HepG2 (cell line): ENCODE results near the gene P4HB. TPM values are rescaled to one million over a fixed set of nuclear protein-coding genes. Genes with fewer than 3 reads are reported as not detected.

Source experiments
- CAMTA2 ChIP-seq: sonication (generic); formaldehyde crosslinking; IDR thresholded peaks from 2 replicates; pipeline ENCODE4 v1.4.0; 2020; ENCODE audit warnings: mild to moderate bottlenecking, missing genetic modification reagents, borderline replicate concordance
- HMG20A ChIP-seq: IDR thresholded peaks from 2 replicates; pipeline ENCODE4 v1.6.1; 2016; ENCODE audit warnings: borderline replicate concordance
- HNF4A ChIP-seq: sonication (generic); formaldehyde crosslinking; IDR thresholded peaks from 2 replicates; pipeline ENCODE4 v1.4.0; 2020; ENCODE audit warnings: missing genetic modification reagents
- MTF2 ChIP-seq: sonication (generic); formaldehyde crosslinking; IDR thresholded peaks from 2 replicates; pipeline ENCODE4 v1.5.0; 2020; ENCODE audit warnings: missing genetic modification reagents, borderline replicate concordance
- PLRG1 ChIP-seq: fragments of 450-650 bp; conservative IDR thresholded peaks from 2 replicates; pipeline ENCODE4 v1.6.1; 2016
- POLR2G ChIP-seq: fragments of 200-400 bp; formaldehyde crosslinking; IDR thresholded peaks from 2 replicates; pipeline ENCODE4 v1.6.1; 2018; ENCODE audit warnings: mild to moderate bottlenecking, low read depth, low read length, moderate library complexity
- ZNF12 ChIP-seq: sonication (generic); formaldehyde crosslinking; IDR thresholded peaks from 2 replicates; pipeline ENCODE4 v1.5.0; 2020; ENCODE audit warnings: missing genetic modification reagents
- ZNF17 ChIP-seq: sonication (generic); formaldehyde crosslinking; IDR thresholded peaks from 2 replicates; pipeline ENCODE4 v1.5.0; 2020; ENCODE audit warnings: mild to moderate bottlenecking, missing genetic modification reagents
- polyA plus RNA-seq, 8 experiments: library from polyadenylated mRNA; depleted of rRNA in 3 of 8; stranded (reverse) in 7 of 8; unstranded in 1 of 8; fragments of >200 nt; fragmentation: Illumina TruSeq in 4 of 8; extraction: Trizol in 4 of 8; gene quantifications; 2 replicates each; pipeline versions ENCODE4 v1.2.1 to v1.2.3, GENCODE V29; 2011 to 2016; ENCODE audit warnings: low read depth in 4 of 8, missing spikeins in 1 of 8, mixed read lengths in 1 of 8; ENCODE audit not compliant: insufficient read depth in 1 of 8
- total RNA-seq, 5 experiments: library from RNA; depleted of rRNA; stranded (reverse); fragments of >200 nt; fragmentation: Illumina TruSeq; extraction: Trizol; gene quantifications; 2 replicates each; pipeline ENCODE4 v1.2.3, GENCODE V29; 2016; ENCODE audit warnings: low read depth in 1 of 5
- TF ChIP-seq, protein P1 (sequence below): sonication (generic); formaldehyde crosslinking; conservative IDR thresholded peaks from 2 replicates; pipeline ENCODE4 v1.4.0; 2020; ENCODE audit warnings: mild to moderate bottlenecking, missing genetic modification reagents, moderate library complexity
- TF ChIP-seq, protein P2 (sequence below): sonication (generic); formaldehyde crosslinking; IDR thresholded peaks from 2 replicates; pipeline ENCODE4 v1.8.0; 2022; ENCODE audit warnings: missing genetic modification reagents, mild to moderate bottlenecking, moderate library complexity, borderline replicate concordance
- TF ChIP-seq, protein P3 (sequence below): IDR thresholded peaks from 2 replicates; pipeline ENCODE4 v1.6.1; 2016; ENCODE audit warnings: missing compliant biosample characterization, missing genetic modification reagents, borderline replicate concordance
- TF ChIP-seq, protein P4 (sequence below): sonication (generic); formaldehyde crosslinking; IDR thresholded peaks from 2 replicates; pipeline ENCODE4 v1.4.0; 2020; ENCODE audit warnings: missing genetic modification reagents, borderline replicate concordance
- TF ChIP-seq, protein P5 (sequence below): sonication (generic); formaldehyde crosslinking; IDR thresholded peaks from 2 replicates; pipeline ENCODE4 v1.5.1; 2020; ENCODE audit warnings: mild to moderate bottlenecking, moderate library complexity, missing genetic modification reagents
- TF ChIP-seq, protein P6 (sequence below): sonication (generic); formaldehyde crosslinking; IDR thresholded peaks from 2 replicates; pipeline ENCODE4 v1.5.0; 2020; ENCODE audit warnings: missing genetic modification reagents

P4HB gene
- total and polyA plus RNA-seq, 2 of the 13 experiments (the other 11 are each of a cell fraction or from before 2014, with no cell fraction given), result 185 to 782 TPM

DNA sequence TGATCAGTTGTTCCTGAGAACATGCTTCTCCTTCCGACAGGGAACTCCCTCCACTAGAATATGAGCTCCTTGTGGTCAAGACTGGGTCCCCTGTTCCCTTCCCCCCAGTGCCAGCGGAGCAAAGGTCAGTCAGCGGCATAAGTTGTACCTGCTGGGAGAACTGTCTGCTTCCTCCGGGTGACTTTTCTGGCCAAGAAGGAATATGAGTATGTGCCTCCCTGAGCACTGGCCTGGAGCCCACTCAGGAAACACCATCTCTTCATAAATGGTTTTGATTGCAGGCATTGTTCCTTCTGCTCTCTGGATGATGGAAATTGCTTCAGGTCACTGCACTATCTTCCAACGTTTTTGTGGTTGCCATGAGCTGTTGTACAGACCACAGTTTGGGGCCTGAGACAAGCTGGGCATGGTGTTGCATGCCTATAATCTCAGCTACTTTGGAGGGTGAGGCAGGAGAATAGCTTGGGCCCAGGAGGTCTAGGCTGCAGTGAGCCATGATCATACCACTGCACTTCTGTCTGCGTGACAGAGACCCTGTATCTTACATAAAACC lies 2.9 kb upstream of the P4HB start (continued):
- TF ChIP-seq HMG20A, result no peak
- TF ChIP-seq, protein P1, sequence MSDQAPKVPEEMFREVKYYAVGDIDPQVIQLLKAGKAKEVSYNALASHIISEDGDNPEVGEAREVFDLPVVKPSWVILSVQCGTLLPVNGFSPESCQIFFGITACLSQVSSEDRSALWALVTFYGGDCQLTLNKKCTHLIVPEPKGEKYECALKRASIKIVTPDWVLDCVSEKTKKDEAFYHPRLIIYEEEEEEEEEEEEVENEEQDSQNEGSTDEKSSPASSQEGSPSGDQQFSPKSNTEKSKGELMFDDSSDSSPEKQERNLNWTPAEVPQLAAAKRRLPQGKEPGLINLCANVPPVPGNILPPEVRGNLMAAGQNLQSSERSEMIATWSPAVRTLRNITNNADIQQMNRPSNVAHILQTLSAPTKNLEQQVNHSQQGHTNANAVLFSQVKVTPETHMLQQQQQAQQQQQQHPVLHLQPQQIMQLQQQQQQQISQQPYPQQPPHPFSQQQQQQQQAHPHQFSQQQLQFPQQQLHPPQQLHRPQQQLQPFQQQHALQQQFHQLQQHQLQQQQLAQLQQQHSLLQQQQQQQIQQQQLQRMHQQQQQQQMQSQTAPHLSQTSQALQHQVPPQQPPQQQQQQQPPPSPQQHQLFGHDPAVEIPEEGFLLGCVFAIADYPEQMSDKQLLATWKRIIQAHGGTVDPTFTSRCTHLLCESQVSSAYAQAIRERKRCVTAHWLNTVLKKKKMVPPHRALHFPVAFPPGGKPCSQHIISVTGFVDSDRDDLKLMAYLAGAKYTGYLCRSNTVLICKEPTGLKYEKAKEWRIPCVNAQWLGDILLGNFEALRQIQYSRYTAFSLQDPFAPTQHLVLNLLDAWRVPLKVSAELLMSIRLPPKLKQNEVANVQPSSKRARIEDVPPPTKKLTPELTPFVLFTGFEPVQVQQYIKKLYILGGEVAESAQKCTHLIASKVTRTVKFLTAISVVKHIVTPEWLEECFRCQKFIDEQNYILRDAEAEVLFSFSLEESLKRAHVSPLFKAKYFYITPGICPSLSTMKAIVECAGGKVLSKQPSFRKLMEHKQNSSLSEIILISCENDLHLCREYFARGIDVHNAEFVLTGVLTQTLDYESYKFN, result peak; percentile 44
- TF ChIP-seq, protein P2, sequence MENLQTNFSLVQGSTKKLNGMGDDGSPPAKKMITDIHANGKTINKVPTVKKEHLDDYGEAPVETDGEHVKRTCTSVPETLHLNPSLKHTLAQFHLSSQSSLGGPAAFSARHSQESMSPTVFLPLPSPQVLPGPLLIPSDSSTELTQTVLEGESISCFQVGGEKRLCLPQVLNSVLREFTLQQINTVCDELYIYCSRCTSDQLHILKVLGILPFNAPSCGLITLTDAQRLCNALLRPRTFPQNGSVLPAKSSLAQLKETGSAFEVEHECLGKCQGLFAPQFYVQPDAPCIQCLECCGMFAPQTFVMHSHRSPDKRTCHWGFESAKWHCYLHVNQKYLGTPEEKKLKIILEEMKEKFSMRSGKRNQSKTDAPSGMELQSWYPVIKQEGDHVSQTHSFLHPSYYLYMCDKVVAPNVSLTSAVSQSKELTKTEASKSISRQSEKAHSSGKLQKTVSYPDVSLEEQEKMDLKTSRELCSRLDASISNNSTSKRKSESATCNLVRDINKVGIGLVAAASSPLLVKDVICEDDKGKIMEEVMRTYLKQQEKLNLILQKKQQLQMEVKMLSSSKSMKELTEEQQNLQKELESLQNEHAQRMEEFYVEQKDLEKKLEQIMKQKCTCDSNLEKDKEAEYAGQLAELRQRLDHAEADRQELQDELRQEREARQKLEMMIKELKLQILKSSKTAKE (CRISPR knock-in tag), result no peak
- TF ChIP-seq, protein P3, sequence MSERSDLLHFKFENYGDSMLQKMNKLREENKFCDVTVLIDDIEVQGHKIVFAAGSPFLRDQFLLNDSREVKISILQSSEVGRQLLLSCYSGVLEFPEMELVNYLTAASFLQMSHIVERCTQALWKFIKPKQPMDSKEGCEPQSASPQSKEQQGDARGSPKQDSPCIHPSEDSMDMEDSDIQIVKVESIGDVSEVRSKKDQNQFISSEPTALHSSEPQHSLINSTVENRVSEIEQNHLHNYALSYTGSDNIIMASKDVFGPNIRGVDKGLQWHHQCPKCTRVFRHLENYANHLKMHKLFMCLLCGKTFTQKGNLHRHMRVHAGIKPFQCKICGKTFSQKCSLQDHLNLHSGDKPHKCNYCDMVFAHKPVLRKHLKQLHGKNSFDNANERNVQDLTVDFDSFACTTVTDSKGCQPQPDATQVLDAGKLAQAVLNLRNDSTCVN, result no peak
- TF ChIP-seq POLR2G, result peak; percentile 39
- TF ChIP-seq, protein P4, sequence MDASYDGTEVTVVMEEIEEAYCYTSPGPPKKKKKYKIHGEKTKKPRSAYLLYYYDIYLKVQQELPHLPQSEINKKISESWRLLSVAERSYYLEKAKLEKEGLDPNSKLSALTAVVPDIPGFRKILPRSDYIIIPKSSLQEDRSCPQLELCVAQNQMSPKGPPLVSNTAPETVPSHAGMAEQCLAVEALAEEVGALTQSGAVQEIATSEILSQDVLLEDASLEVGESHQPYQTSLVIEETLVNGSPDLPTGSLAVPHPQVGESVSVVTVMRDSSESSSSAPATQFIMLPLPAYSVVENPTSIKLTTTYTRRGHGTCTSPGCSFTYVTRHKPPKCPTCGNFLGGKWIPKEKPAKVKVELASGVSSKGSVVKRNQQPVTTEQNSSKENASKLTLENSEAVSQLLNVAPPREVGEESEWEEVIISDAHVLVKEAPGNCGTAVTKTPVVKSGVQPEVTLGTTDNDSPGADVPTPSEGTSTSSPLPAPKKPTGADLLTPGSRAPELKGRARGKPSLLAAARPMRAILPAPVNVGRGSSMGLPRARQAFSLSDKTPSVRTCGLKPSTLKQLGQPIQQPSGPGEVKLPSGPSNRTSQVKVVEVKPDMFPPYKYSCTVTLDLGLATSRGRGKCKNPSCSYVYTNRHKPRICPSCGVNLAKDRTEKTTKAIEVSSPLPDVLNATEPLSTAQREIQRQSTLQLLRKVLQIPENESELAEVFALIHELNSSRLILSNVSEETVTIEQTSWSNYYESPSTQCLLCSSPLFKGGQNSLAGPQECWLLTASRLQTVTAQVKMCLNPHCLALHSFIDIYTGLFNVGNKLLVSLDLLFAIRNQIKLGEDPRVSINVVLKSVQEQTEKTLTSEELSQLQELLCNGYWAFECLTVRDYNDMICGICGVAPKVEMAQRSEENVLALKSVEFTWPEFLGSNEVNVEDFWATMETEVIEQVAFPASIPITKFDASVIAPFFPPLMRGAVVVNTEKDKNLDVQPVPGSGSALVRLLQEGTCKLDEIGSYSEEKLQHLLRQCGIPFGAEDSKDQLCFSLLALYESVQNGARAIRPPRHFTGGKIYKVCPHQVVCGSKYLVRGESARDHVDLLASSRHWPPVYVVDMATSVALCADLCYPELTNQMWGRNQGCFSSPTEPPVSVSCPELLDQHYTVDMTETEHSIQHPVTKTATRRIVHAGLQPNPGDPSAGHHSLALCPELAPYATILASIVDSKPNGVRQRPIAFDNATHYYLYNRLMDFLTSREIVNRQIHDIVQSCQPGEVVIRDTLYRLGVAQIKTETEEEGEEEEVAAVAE (CRISPR knock-in tag), result 0 out of 2 replicates have a peak, but pooled peaks have one; percentile 2
- peak; percentile 61 for TF ChIP-seq HNF4A
- TF ChIP-seq ZNF12 (CRISPR knock-in tag), result no peak
- TF ChIP-seq PLRG1, result no peak
- TF ChIP-seq ZNF17 (CRISPR knock-in tag), result no peak
- no peak for TF ChIP-seq MTF2 (CRISPR knock-in tag)
- TF ChIP-seq, protein P5, sequence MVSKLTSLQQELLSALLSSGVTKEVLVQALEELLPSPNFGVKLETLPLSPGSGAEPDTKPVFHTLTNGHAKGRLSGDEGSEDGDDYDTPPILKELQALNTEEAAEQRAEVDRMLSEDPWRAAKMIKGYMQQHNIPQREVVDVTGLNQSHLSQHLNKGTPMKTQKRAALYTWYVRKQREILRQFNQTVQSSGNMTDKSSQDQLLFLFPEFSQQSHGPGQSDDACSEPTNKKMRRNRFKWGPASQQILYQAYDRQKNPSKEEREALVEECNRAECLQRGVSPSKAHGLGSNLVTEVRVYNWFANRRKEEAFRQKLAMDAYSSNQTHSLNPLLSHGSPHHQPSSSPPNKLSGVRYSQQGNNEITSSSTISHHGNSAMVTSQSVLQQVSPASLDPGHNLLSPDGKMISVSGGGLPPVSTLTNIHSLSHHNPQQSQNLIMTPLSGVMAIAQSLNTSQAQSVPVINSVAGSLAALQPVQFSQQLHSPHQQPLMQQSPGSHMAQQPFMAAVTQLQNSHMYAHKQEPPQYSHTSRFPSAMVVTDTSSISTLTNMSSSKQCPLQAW (CRISPR knock-in tag), result peak; percentile 49; the same call in 1 of the 2 replicates
- TF ChIP-seq, protein P6, sequence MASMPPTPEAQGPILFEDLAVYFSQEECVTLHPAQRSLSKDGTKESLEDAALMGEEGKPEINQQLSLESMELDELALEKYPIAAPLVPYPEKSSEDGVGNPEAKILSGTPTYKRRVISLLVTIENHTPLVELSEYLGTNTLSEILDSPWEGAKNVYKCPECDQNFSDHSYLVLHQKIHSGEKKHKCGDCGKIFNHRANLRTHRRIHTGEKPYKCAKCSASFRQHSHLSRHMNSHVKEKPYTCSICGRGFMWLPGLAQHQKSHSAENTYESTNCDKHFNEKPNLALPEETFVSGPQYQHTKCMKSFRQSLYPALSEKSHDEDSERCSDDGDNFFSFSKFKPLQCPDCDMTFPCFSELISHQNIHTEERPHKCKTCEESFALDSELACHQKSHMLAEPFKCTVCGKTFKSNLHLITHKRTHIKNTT (CRISPR knock-in tag), result no peak
- TF ChIP-seq CAMTA2, result no peak
